HFF-Myc (cell line): ENCODE data around the gene HECW1.

ENCODE experiments used
- DNase-seq: peaks from one replicate; pipeline ENCODE4 v3.0.0-alpha.2; 2011; ENCODE audit warnings: low read depth; ENCODE audit errors: extremely low read depth
- H3K4me3 ChIP-seq: replicated peaks from 2 replicates; pipeline ENCODE4 v1.5.1; 2011; ENCODE audit warnings: low read depth, mild to moderate bottlenecking, control low read depth, low read length
- TF ChIP-seq, protein P1 (sequence below): IDR thresholded peaks from 2 replicates; pipeline ENCODE4 v1.5.1; 2012; ENCODE audit warnings: mild to moderate bottlenecking, low read depth, low read length, control low read depth; ENCODE audit errors: missing control alignments

The HECW1 gene

GRCh38 chr7:43511029-43511428, 398.6 kb downstream of the HECW1 start:
- TF ChIP-seq, protein P1, sequence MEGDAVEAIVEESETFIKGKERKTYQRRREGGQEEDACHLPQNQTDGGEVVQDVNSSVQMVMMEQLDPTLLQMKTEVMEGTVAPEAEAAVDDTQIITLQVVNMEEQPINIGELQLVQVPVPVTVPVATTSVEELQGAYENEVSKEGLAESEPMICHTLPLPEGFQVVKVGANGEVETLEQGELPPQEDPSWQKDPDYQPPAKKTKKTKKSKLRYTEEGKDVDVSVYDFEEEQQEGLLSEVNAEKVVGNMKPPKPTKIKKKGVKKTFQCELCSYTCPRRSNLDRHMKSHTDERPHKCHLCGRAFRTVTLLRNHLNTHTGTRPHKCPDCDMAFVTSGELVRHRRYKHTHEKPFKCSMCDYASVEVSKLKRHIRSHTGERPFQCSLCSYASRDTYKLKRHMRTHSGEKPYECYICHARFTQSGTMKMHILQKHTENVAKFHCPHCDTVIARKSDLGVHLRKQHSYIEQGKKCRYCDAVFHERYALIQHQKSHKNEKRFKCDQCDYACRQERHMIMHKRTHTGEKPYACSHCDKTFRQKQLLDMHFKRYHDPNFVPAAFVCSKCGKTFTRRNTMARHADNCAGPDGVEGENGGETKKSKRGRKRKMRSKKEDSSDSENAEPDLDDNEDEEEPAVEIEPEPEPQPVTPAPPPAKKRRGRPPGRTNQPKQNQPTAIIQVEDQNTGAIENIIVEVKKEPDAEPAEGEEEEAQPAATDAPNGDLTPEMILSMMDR: no peak
- no peak for DNase-seq
- H3K4me3 ChIP-seq: no peak overlapping the region

- no peak for DNase-seq
- TF ChIP-seq, protein P1: no peak
- no peak overlapping the region for H3K4me3 ChIP-seq
Measured at GRCh38 chr7:43511769-43512515, 399.5 kb downstream of the HECW1 start.

GRCh38 chr7:43513251-43513650, 400.8 kb downstream of the HECW1 start:
- TF ChIP-seq, protein P1: no peak
- H3K4me3 ChIP-seq: no peak overlapping the region
- no peak for DNase-seq

DNA sequence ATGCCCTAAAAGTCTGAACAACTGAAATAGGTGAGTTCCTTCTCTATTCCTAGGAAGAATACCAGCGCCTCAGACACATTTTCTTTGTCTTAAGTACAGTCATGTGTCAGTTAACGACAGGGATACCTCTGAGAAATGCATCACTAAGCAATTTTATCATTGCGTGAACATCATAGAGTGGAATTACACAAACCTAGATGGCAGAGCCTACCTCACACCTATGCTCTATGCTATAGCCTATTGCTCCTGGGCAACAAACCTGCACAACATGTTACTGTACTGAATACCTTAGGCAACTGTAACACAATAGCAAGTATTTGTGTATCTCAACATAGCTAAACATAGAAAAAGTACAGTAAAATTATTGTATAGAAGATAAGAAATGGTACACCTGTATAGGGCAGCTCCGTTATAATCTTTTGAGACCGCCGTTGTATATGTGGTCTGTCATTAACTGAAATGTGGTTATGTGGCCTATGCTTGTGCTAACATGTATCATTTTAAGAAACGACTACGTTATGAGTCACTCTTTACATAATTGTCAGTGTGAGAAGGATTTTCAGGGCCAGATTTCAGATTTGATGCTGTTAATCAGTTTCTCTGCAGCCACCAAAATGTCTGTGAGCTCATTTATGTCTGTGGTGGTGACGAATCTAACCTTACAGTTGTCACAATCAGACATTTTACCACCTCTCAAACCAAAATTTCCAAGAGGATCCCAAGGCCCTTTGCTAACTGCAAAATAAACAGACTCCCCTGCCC, 404.3 kb downstream of the HECW1 start:
- H3K4me3 ChIP-seq: no peak overlapping the region
- TF ChIP-seq, protein P1: no peak
- no peak for DNase-seq

GRCh38 chr7:43517464-43517863, 405.0 kb downstream of the HECW1 start:
- TF ChIP-seq, protein P1: no peak
- DNase-seq: no peak
- H3K4me3 ChIP-seq: no peak overlapping the region

- DNase-seq: no peak
- no peak overlapping the region for H3K4me3 ChIP-seq
- TF ChIP-seq, protein P1: no peak
Measured at GRCh38 chr7:43520201-43520600, 407.8 kb downstream of the HECW1 start.
